ENCODE data around the gene TMEM80.

DNA sequence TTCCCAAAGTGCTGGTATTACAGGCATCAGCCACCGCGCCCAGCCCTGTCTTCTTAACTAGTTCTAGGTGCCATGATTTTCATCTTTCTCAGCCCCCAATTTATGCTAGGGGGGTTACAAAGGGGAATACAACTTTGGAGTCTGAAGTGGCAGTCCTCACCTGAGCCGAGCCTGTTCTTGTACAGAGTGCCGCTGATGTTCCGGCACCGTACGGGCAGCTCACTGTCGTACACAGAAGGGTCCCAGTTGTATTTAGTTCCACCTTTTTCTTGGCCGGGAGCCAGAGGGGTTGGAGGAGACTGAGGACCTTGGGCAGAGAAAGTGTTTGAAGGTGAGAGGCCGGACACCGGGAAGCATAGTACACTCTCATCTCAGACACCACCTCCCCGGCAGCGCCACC is 7.9 kb upstream of the TMEM80 start:
- TF ChIP-seq CTCF (IDR thresholded peaks at IDR 0.05) (no peak), REST (IDR thresholded peaks at IDR 0.05; ENCODE audit: insufficient read depth in 1 of 2, low read depth in 2 of 2, low read length in 1 of 2) (no peak), TCF7L2 (IDR thresholded peaks at IDR 0.05; ENCODE audit: low read depth, low read length) (no peak), POLR2AphosphoS5 (IDR thresholded peaks at IDR 0.05; ENCODE audit: low read depth, low read length) (no peak), SIN3A (IDR thresholded peaks at IDR 0.05; ENCODE audit: borderline replicate concordance, insufficient read depth, low read depth, low read length) (no peak)
